ENCODE measurements around the gene SPOCK1.

The SPOCK1 gene

GRCh38 chr5:137291436-137291835, 207.7 kb downstream of the SPOCK1 start:
- Histone ChIP-seq H3K27ac (replicated peaks) (no peak overlapping the region), H3K4me3 (replicated peaks; ENCODE audit: insufficient read depth, low read length) (no peak overlapping the region), H3K27me3 (ENCODE audit: insufficient read depth, poor library complexity, severe bottlenecking) (no peaks in the 10 kb centered on the region)
- TF ChIP-seq REST (IDR thresholded peaks at IDR 0.05; ENCODE audit: insufficient replicate concordance, low read depth): no peak
- TF ChIP-seq GABPA (IDR thresholded peaks at IDR 0.05; ENCODE audit: low read depth): no peak
- TF ChIP-seq POLR2AphosphoS5 (IDR thresholded peaks at IDR 0.05; ENCODE audit: low read depth): no peak
- DNase-seq (ENCODE audit: low read depth in 1 of 2, low spot score in 1 of 2): no peak

- no peak overlapping the region for H3K27ac ChIP-seq (replicated peaks)
- no peak for DNase-seq (ENCODE audit: low read depth in 1 of 2, low spot score in 1 of 2)
- no peak for TF ChIP-seq SPI1 (IDR thresholded peaks at IDR 0.05; ENCODE audit: borderline replicate concordance, low read depth)
- TF ChIP-seq REST (IDR thresholded peaks at IDR 0.05; ENCODE audit: insufficient replicate concordance, low read depth): no peak
- no peaks in the 10 kb centered on the region for H3K27me3 ChIP-seq (ENCODE audit: insufficient read depth, poor library complexity, severe bottlenecking)
- H3K4me3 ChIP-seq (replicated peaks; ENCODE audit: insufficient read depth, low read length): no peak overlapping the region
Measured at GRCh38 chr5:137291031-137291430, 208.1 kb downstream of the SPOCK1 start.

GRCh38 chr5:137290373-137290772, 208.8 kb downstream of the SPOCK1 start:
- Histone ChIP-seq H3K4me3 (replicated peaks; ENCODE audit: insufficient read depth, low read length) (no peak overlapping the region), H3K27me3 (ENCODE audit: insufficient read depth, poor library complexity, severe bottlenecking) (no peaks in the 10 kb centered on the region), H3K27ac (replicated peaks) (no peak overlapping the region)
- TF ChIP-seq SPI1 (IDR thresholded peaks at IDR 0.05; ENCODE audit: borderline replicate concordance, low read depth) (no peak), POLR2AphosphoS5 (IDR thresholded peaks at IDR 0.05; ENCODE audit: low read depth) (no peak), GABPA (IDR thresholded peaks at IDR 0.05; ENCODE audit: low read depth) (no peak), CTCF (IDR thresholded peaks at IDR 0.05; ENCODE audit: insufficient read depth, low read length) (no peak), REST (IDR thresholded peaks at IDR 0.05; ENCODE audit: insufficient replicate concordance, low read depth) (no peak)
- no peak for DNase-seq (ENCODE audit: low read depth in 1 of 2, low spot score in 1 of 2)

GRCh38 chr5:137289856-137290255, 209.3 kb downstream of the SPOCK1 start:
- Histone ChIP-seq H3K4me3 (replicated peaks; ENCODE audit: insufficient read depth, low read length) (no peak overlapping the region), H3K27ac (replicated peaks) (no peak overlapping the region), H3K27me3 (ENCODE audit: insufficient read depth, poor library complexity, severe bottlenecking) (no peaks in the 10 kb centered on the region)
- no peak for TF ChIP-seq SPI1 (IDR thresholded peaks at IDR 0.05; ENCODE audit: borderline replicate concordance, low read depth)
- no peak for TF ChIP-seq REST (IDR thresholded peaks at IDR 0.05; ENCODE audit: insufficient replicate concordance, low read depth)
- no peak for TF ChIP-seq GABPA (IDR thresholded peaks at IDR 0.05; ENCODE audit: low read depth)
- TF ChIP-seq POLR2AphosphoS5 (IDR thresholded peaks at IDR 0.05; ENCODE audit: low read depth): no peak
- DNase-seq (ENCODE audit: low read depth in 1 of 2, low spot score in 1 of 2): no peak

All from HL-60 (cell line).